HCEC 1CT (cell line): ENCODE results near the gene KASH5.

Experiments used
- DNase-seq: peaks from one replicate; pipeline ENCODE4 v3.0.0-alpha.2; 2017

Gene KASH5

GRCh38 chr19:49462492-49462891 lies 74.4 kb downstream of the KASH5 start:
- no peak for DNase-seq

GRCh38 chr19:49463960-49464740 lies 76.1 kb downstream of the KASH5 start:
- no peak for DNase-seq

DNA sequence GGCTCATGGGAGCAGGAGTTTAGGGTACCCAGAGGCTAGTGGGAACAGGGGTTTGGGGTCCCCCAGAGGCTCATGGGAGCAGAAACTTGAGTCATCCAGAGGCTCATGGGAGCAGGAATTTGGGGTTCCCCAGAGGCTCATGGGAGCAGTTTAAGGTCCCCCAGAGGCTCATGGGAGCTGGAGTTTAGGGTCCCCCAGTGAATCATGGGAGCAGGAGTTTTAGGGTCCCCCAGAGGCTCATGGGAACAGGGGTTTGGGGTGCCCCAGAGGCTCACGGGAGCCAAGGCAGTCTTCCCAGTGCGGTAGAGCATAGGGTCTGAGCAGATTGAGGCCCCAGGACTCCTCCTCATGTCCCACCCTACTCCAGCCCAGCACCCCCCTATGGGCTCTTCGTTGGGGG lies 77.3 kb downstream of the KASH5 start:
- DNase-seq = no peak
